Neural cell (in vitro differentiated cells): ENCODE data around the gene TNIP2. TPM values are rescaled to one million over a fixed set of nuclear protein-coding genes. Genes with fewer than 3 reads are reported as not detected.

Source experiments
- H2AFZ ChIP-seq: fragments of 200-600, 300-800 bp; sonication (generic), shearing (Covaris generic); 2 replicates; pipeline ENCODE4 v1.6.0; 2014; ENCODE audit warnings: low read depth, mild to moderate bottlenecking, antibody characterized with exemption, low read length, moderate library complexity
- H3F3A ChIP-seq: fragments of 200-600 bp; shearing (Covaris generic); 2 replicates; pipeline ENCODE4 v1.6.1; 2016; ENCODE audit warnings: mild to moderate bottlenecking, moderate library complexity, mixed read lengths, antibody characterized with exemption, low read length; ENCODE audit not compliant: insufficient read depth, poor library complexity, severe bottlenecking
- H3K27ac ChIP-seq: fragments of 200-600, 300-800 bp; sonication (generic), shearing (Covaris generic); 2 replicates; pipeline ENCODE4 v1.5.1; 2014; ENCODE audit warnings: mild to moderate bottlenecking, low read length, moderate library complexity
- H3K27me3 ChIP-seq: fragments of 300-800, 200-600 bp; sonication (generic), shearing (Covaris generic); 2 replicates; pipeline ENCODE4 v1.6.0; 2014; ENCODE audit warnings: mild to moderate bottlenecking, low read depth, low read length, moderate library complexity; ENCODE audit not compliant: insufficient read depth
- H3K36me3 ChIP-seq: fragments of 300-800, 200-600 bp; sonication (generic), shearing (Covaris generic); 2 replicates; pipeline ENCODE4 v1.5.1; 2014; ENCODE audit warnings: mild to moderate bottlenecking, antibody characterized with exemption, low read length, moderate library complexity; ENCODE audit not compliant: insufficient read depth
- H3K4me2 ChIP-seq: fragments of 300-800, 200-600 bp; sonication (generic), shearing (Covaris generic); 2 replicates; pipeline ENCODE4 v1.6.0; 2014; ENCODE audit warnings: mild to moderate bottlenecking, low read length
- H3K4me3 ChIP-seq: fragments of 300-800, 200-600 bp; sonication (generic), shearing (Covaris generic); 2 replicates; pipeline ENCODE4 v1.5.1; 2014; ENCODE audit warnings: mild to moderate bottlenecking, low read length, moderate library complexity
- H3K79me2 ChIP-seq: fragments of 200-600 bp; shearing (Covaris generic); replicated peaks from 2 replicates; pipeline ENCODE4 v1.6.0; 2014; ENCODE audit warnings: mild to moderate bottlenecking, low read length, moderate library complexity; ENCODE audit not compliant: insufficient read depth
- H3K9ac ChIP-seq: fragments of 300-800, 200-600 bp; sonication (generic), shearing (Covaris generic); 2 replicates; pipeline ENCODE4 v1.6.1; 2016; ENCODE audit warnings: mild to moderate bottlenecking, low read length, mixed read lengths
- H3K9me2 ChIP-seq: fragments of 200-600 bp; shearing (Covaris generic); 2 replicates; pipeline ENCODE4 v1.6.1; 2016; ENCODE audit warnings: mild to moderate bottlenecking, low read length, mixed read lengths; ENCODE audit not compliant: insufficient read depth
- H3K9me3 ChIP-seq: fragments of 200-600, 300-800 bp; sonication (generic), shearing (Covaris generic); 2 replicates; pipeline ENCODE4 v1.6.1; 2016; ENCODE audit warnings: mild to moderate bottlenecking, mixed run types, low read length, moderate library complexity, mixed read lengths
- H4K20me1 ChIP-seq: fragments of 200-600 bp; shearing (Covaris generic); 2 replicates; pipeline ENCODE4 v1.6.1; 2016; ENCODE audit warnings: mild to moderate bottlenecking, mixed run types; ENCODE audit not compliant: insufficient read depth
- CTCF ChIP-seq: fragments of 450-650 bp; IDR thresholded peaks from 2 replicates; pipeline ENCODE4 v1.5.1; 2014; ENCODE audit warnings: antibody characterized with exemption, mild to moderate bottlenecking, moderate library complexity; ENCODE audit not compliant: poor library complexity, severe bottlenecking
- EP300 ChIP-seq: fragments of 450-650 bp; conservative IDR thresholded peaks from 2 replicates; pipeline ENCODE4 v1.6.1; 2014; ENCODE audit warnings: antibody characterized with exemption, mild to moderate bottlenecking, moderate library complexity; ENCODE audit not compliant: poor library complexity, severe bottlenecking
- EZH2 ChIP-seq: fragments of 200-600, 300-800 bp; shearing (Covaris generic), sonication (generic); IDR thresholded peaks from 2 replicates; pipeline ENCODE4 v1.6.1; 2014; ENCODE audit warnings: antibody characterized with exemption, low read length, borderline replicate concordance, mild to moderate bottlenecking; ENCODE audit not compliant: insufficient read depth, poor library complexity, severe bottlenecking
- MXI1 ChIP-seq: fragments of 450-650 bp; conservative IDR thresholded peaks from 2 replicates; pipeline ENCODE4 v1.6.1; 2014; ENCODE audit warnings: antibody characterized with exemption, mild to moderate bottlenecking; ENCODE audit not compliant: poor library complexity, severe bottlenecking
- POLR2AphosphoS5 ChIP-seq: IDR thresholded peaks from 2 replicates; pipeline ENCODE4 v1.6.1; 2012
- RAD21 ChIP-seq: fragments of 450-650 bp; conservative IDR thresholded peaks from 2 replicates; pipeline ENCODE4 v1.6.1; 2014; ENCODE audit warnings: antibody characterized with exemption, mild to moderate bottlenecking, moderate library complexity
- REST ChIP-seq: IDR thresholded peaks from 2 replicates; pipeline ENCODE4 v1.6.1; 2012; ENCODE audit warnings: borderline replicate concordance
- SMC3 ChIP-seq: fragments of 450-650 bp; conservative IDR thresholded peaks from 2 replicates; pipeline ENCODE4 v1.6.1; 2014; ENCODE audit warnings: antibody characterized with exemption, mild to moderate bottlenecking, moderate library complexity; ENCODE audit not compliant: poor library complexity
- TAF1 ChIP-seq: IDR thresholded peaks from 2 replicates; pipeline ENCODE4 v1.6.1; 2012; ENCODE audit warnings: low read depth
- polyA plus RNA-seq: library from polyadenylated mRNA; depleted of rRNA; stranded (reverse); fragments of >200 nt; gene quantifications from 2 replicates; pipeline ENCODE4 v1.2.3, GENCODE V29; 2014

TNIP2 gene
- polyA plus RNA-seq, 1 donor from 2014 or later: 13.0 TPM

GRCh38 chr4:2804449-2804972 lies 48.4 kb upstream of the TNIP2 start:
- H3K9me2 ChIP-seq: no peaks in the 10 kb centered on the region
- no peak overlapping the region for H3K27ac ChIP-seq
- H2AFZ ChIP-seq: no peak overlapping the region
- H3K4me2 ChIP-seq: no peak overlapping the region
- no peaks in the 10 kb centered on the region for H3F3A ChIP-seq
- H3K9me3 ChIP-seq: no peaks in the 10 kb centered on the region
- H3K36me3 ChIP-seq: no peaks in the 10 kb centered on the region
- H4K20me1 ChIP-seq: no peaks in the 10 kb centered on the region
- H3K79me2 ChIP-seq: no peaks in the 10 kb centered on the region
- no peak for TF ChIP-seq RAD21
- TF ChIP-seq POLR2AphosphoS5: no peak
- no peak for TF ChIP-seq EZH2
- no peak for TF ChIP-seq SMC3
- TF ChIP-seq MXI1: no peak
- TF ChIP-seq EP300: no peak
- no peak for TF ChIP-seq CTCF
- no peak for TF ChIP-seq TAF1
- TF ChIP-seq REST: no peak
- no peak overlapping the region for H3K9ac ChIP-seq
- no peak overlapping the region for H3K4me3 ChIP-seq
- no peaks in the 10 kb centered on the region for H3K27me3 ChIP-seq

GRCh38 chr4:2803624-2804448 lies 47.7 kb upstream of the TNIP2 start:
- TF ChIP-seq SMC3 (no peak), EP300 (no peak), RAD21 (no peak), MXI1 (no peak), CTCF (no peak), TAF1 (no peak), REST (no peak), POLR2AphosphoS5 (no peak), EZH2 (no peak)
- H3K79me2 ChIP-seq: no peaks in the 10 kb centered on the region
- no peaks in the 10 kb centered on the region for H3F3A ChIP-seq
- no peak overlapping the region for H2AFZ ChIP-seq
- no peak overlapping the region for H3K4me2 ChIP-seq
- H3K9me2 ChIP-seq: no peaks in the 10 kb centered on the region
- no peak overlapping the region for H3K4me3 ChIP-seq
- no peaks in the 10 kb centered on the region for H3K36me3 ChIP-seq
- no peaks in the 10 kb centered on the region for H3K9me3 ChIP-seq
- no peaks in the 10 kb centered on the region for H4K20me1 ChIP-seq
- H3K27me3 ChIP-seq: no peaks in the 10 kb centered on the region
- no peak overlapping the region for H3K27ac ChIP-seq
- H3K9ac ChIP-seq: no peak overlapping the region
